ENCODE results near the gene ADAMTSL1.

GRCh38 chr9:18554244-18554643 lies 80.3 kb downstream of the ADAMTSL1 start:
- TF ChIP-seq SOX6 (IDR thresholded peaks at IDR 0.05) (no peak), SOX6 (CRISPR knock-in tag; IDR thresholded peaks at IDR 0.05) (no peak), MTERF4 (CRISPR knock-in tag; IDR thresholded peaks at IDR 0.05) (no peak), CTCF (CRISPR knock-in tag; IDR thresholded peaks at IDR 0.05) (no peak), POLR2A (IDR thresholded peaks at IDR 0.05; ENCODE audit: insufficient read depth in 1 of 2, low read depth in 2 of 2, low read length in 2 of 2) (no peak)

All from HepG2 (cell line).